T47D (cell line): ENCODE measurements around the gene MRTFA.
A peak's percentile ranks its signal among the peaks of the same experiment; 100 is the strongest.
"Not testable (repeated sequence)": the region's sequence is repeated elsewhere in the genome, so short reads cannot be mapped to it uniquely, and the experiment has no call there.

ENCODE experiments used
- DNase-seq, 2 experiments: peaks; one replicate each; pipeline versions ENCODE4 v3.0.0 to v3.0.0-alpha.2; 2011 to 2012; ENCODE audit warnings: low read depth in 1 of 2, low spot score in 1 of 2
- JUND ChIP-seq: IDR thresholded peaks from 2 replicates; pipeline ENCODE4 v1.6.1; 2012; ENCODE audit warnings: low read depth
- in situ Hi-C: cut with HindIII; loops from 2 replicates; pipeline ENCODE4 v1.10.0; 2016; ENCODE audit warnings: low sequenced_read_pairs, low pct_unique_long_range_greater_than_20kb

MRTFA gene

GRCh38 chr22:40541300-40541699 lies 95.2 kb downstream of the MRTFA start:
- in situ Hi-C loops = no loop called here
- no peak for DNase-seq
- TF ChIP-seq JUND = no peak

GRCh38 chr22:40540265-40540664 lies 96.3 kb downstream of the MRTFA start:
- in situ Hi-C loops = no loop called here

GRCh38 chr22:40536149-40536548 lies 100.4 kb downstream of the MRTFA start:
- in situ Hi-C loops, DNase-seq: not testable (repeated sequence)

More at GRCh38 chr22:40540265-40540664, 96.3 kb downstream of the MRTFA start:
- no peak for TF ChIP-seq JUND
- no peak for DNase-seq

GRCh38 chr22:40535642-40536041 lies 100.9 kb downstream of the MRTFA start:
- no peak for TF ChIP-seq JUND
- in situ Hi-C loops = no loop called here
- DNase-seq = no peak

GRCh38 chr22:40535189-40535512 lies 101.4 kb downstream of the MRTFA start:
- in situ Hi-C loops = no loop called here
- TF ChIP-seq JUND = no peak
- no peak for DNase-seq

- in situ Hi-C loops = no loop called here
- no peak for TF ChIP-seq JUND
- DNase-seq = no peak
These were observed 101.9 kb downstream of the MRTFA start for GRCh38 chr22:40534379-40535188.

GRCh38 chr22:40533712-40534378 lies 102.7 kb downstream of the MRTFA start:
- in situ Hi-C loops = no loop called here
- no peak for TF ChIP-seq JUND
- peak; percentile 31 to 39 for DNase-seq

- in situ Hi-C loops = no loop called here
- no peak for DNase-seq
- TF ChIP-seq JUND = no peak
These were observed 104.3 kb downstream of the MRTFA start for GRCh38 chr22:40531951-40532900.

GRCh38 chr22:40530391-40530790 lies 106.1 kb downstream of the MRTFA start:
- in situ Hi-C loops = not testable (repeated sequence)

GRCh38 chr22:40529821-40530220 lies 106.7 kb downstream of the MRTFA start:
- in situ Hi-C loops = no loop called here
- TF ChIP-seq JUND = no peak

More at GRCh38 chr22:40530391-40530790, 106.1 kb downstream of the MRTFA start:
- not testable (repeated sequence) for DNase-seq

GRCh38 chr22:40526960-40527359 lies 109.6 kb downstream of the MRTFA start:
- no peak for TF ChIP-seq JUND
- in situ Hi-C loops = no loop called here
- DNase-seq = no peak

More at GRCh38 chr22:40529821-40530220, 106.7 kb downstream of the MRTFA start:
- no peak for DNase-seq

GRCh38 chr22:40525250-40525884 lies 111.2 kb downstream of the MRTFA start:
- peak in 1 of 2 experiments; percentile 34 for DNase-seq
- TF ChIP-seq JUND = no peak
- in situ Hi-C loops = no loop called here
